ENCODE results near the gene PHF13. TPM values are rescaled to one million over a fixed set of nuclear protein-coding genes. Genes with fewer than 3 reads are reported as not detected.
A peak's percentile ranks its signal among the peaks of the same experiment; 100 is the strongest.

The PHF13 gene
- total and polyA plus RNA-seq, 9 of the 15 experiments (the other 6 are each of a cell fraction or from before 2014, with no cell fraction given) = 1.8 to 36.1 (median 11.7) TPM

- TF ChIP-seq CHD7 (IDR thresholded peaks at IDR 0.05; ENCODE audit: low read depth, low read length) = peak; percentile 10
- no peak for TF ChIP-seq SPI1 (IDR thresholded peaks at IDR 0.05; ENCODE audit: borderline replicate concordance, low read depth, low read length)
- peak; percentile 39; the same call in 1 of the 2 replicates for TF ChIP-seq RUNX1 (IDR thresholded peaks at IDR 0.05; ENCODE audit: low read depth)
- no peak for TF ChIP-seq JUN (IDR thresholded peaks at IDR 0.05; ENCODE audit: borderline replicate concordance, low read depth, low read length)
- TF ChIP-seq JUN (CRISPR knock-in tag; IDR thresholded peaks at IDR 0.05; ENCODE audit: borderline replicate concordance) = no peak
- TF ChIP-seq NR3C1 (CRISPR knock-in tag; IDR thresholded peaks at IDR 0.05) = no peak
- no peak for TF ChIP-seq PHF20 (IDR thresholded peaks at IDR 0.05; ENCODE audit: partially characterized antibody)
- TF ChIP-seq TARDBP (IDR thresholded peaks at IDR 0.05) = no peak
- no peak for TF ChIP-seq TCF7 (IDR thresholded peaks at IDR 0.05; ENCODE audit: borderline replicate concordance)
- no peak for TF ChIP-seq FOS (IDR thresholded peaks at IDR 0.05; ENCODE audit: extremely low read depth, insufficient read length)
- TF ChIP-seq ZC3H11A (IDR thresholded peaks at IDR 0.05; ENCODE audit: low read depth, low read length) = 0 out of 2 replicates have a peak, but pooled peaks have one; percentile 42
- TF ChIP-seq YY1 (IDR thresholded peaks at IDR 0.05; ENCODE audit: borderline replicate concordance in 1 of 3, control insufficient read depth in 1 of 3, extremely low read depth in 1 of 3, insufficient read depth in 3 of 3, insufficient read length in 1 of 3, insufficient replicate concordance in 2 of 3, low read depth in 1 of 3, low read length in 2 of 3) = no peak
- peak; percentile 28 for TF ChIP-seq KDM5B (IDR thresholded peaks at IDR 0.05; ENCODE audit: insufficient replicate concordance, low read depth, low read length)
- no peak for TF ChIP-seq SNRNP70 (optimal IDR thresholded peaks at IDR 0.05; ENCODE audit: low read depth, low read length)
- no peak for TF ChIP-seq ZC3H4 (CRISPR knock-in tag; IDR thresholded peaks at IDR 0.05; ENCODE audit: borderline replicate concordance)
- TF ChIP-seq MYC (IDR thresholded peaks at IDR 0.05; ENCODE audit: low read depth, low read length) = peak; percentile 52; the same call in 1 of the 2 replicates
- TF ChIP-seq MYC (CRISPR knock-in tag; IDR thresholded peaks at IDR 0.05; ENCODE audit: borderline replicate concordance, low read depth) = no peak
Observed at GRCh38 chr1:6580593-6581409, 32.7 kb upstream of the PHF13 start (continued).

All from K562 (cell line).